Activated CD4-positive, alpha-beta memory T cell treated with anti-CD3 and anti-CD28 coated beads, Interleukin-2, amount 10 ng/mL, durations not matched to agents 7 days and 5 days (primary cell): ENCODE results near the gene PHF3. TPM values are rescaled to one million over a fixed set of nuclear protein-coding genes. Genes with fewer than 3 reads are reported as not detected.

Source experiments
- CTCF ChIA-PET: fragments of 350-600 bp; sonication (Branson Sonifier 250); formaldehyde crosslinking; loops from one replicate; lab custom pipeline; 2021; ENCODE audit warnings: antibody characterized with exemption, inconsistent platforms; lab: Charles Lee
- POLR2A ChIA-PET: fragments of 350-600 bp; sonication (Branson Sonifier 250); formaldehyde crosslinking; loops from one replicate; lab custom pipeline; 2021; ENCODE audit warnings: antibody characterized with exemption; lab: Charles Lee
- DNase-seq: peaks from one replicate; pipeline ENCODE4 v3.0.0-alpha.2; 2020
- H3K27ac Mint-ChIP-seq: one replicate; pipeline ENCODE4 v1.8.0; 2021; ENCODE audit warnings: mild to moderate bottlenecking, mixed read lengths
- H3K27me3 Mint-ChIP-seq: one replicate; pipeline ENCODE4 v1.8.0; 2021; ENCODE audit warnings: mixed read lengths
- H3K36me3 Mint-ChIP-seq: one replicate; pipeline ENCODE4 v1.8.0; 2021; ENCODE audit warnings: low read depth, mixed read lengths
- H3K4me1 Mint-ChIP-seq: one replicate; pipeline ENCODE4 v1.8.0; 2021; ENCODE audit warnings: mixed read lengths
- H3K4me3 Mint-ChIP-seq: one replicate; pipeline ENCODE4 v1.8.0; 2021; ENCODE audit warnings: mild to moderate bottlenecking, mixed read lengths
- H3K9me3 Mint-ChIP-seq: one replicate; pipeline ENCODE4 v1.8.0; 2021; ENCODE audit warnings: mixed read lengths
- total RNA-seq, 2 experiments: library from RNA; stranded (reverse); gene quantifications; one replicate each; pipeline ENCODE4 v1.2.3, GENCODE V29; 2021

Gene PHF3
- total RNA-seq, 2 experiments from 2014 or later, result 53.9 to 57.8 TPM

- no peak for DNase-seq
- Mint-ChIP-seq H3K4me1 (peaks cover 5% of the 10 kb centered on the region), H3K4me3 (no peak overlapping the region), H3K27ac (no peak overlapping the region), H3K36me3 (peaks cover 9% of the 10 kb centered on the region), H3K9me3 (no peaks in the 10 kb centered on the region), H3K27me3 (no peaks in the 10 kb centered on the region)
- POLR2A ChIA-PET, result no interaction called here
- CTCF ChIA-PET, result no interaction called here
These were observed 25.2 kb downstream of the PHF3 start for GRCh38 chr6:63660757-63661156.

- peaks cover 5% of the 10 kb centered on the region for H3K4me1 Mint-ChIP-seq
- CTCF ChIA-PET, result no interaction called here
- DNase-seq, result no peak
- H3K9me3 Mint-ChIP-seq, result no peaks in the 10 kb centered on the region
- no peaks in the 10 kb centered on the region for H3K27me3 Mint-ChIP-seq
- no peak overlapping the region for H3K27ac Mint-ChIP-seq
- H3K36me3 Mint-ChIP-seq, result peaks cover 4% of the 10 kb centered on the region
- no peak overlapping the region for H3K4me3 Mint-ChIP-seq
- POLR2A ChIA-PET, result no interaction called here
These were observed 26.2 kb downstream of the PHF3 start for GRCh38 chr6:63661769-63662168.

GRCh38 chr6:63663147-63663955 is 27.7 kb downstream of the PHF3 start:
- CTCF ChIA-PET, result interaction anchor here (1.4 kb wide), 1 partner anchor 29 kb away, joined by 3 read pairs; no protein-coding TSS in a partner anchor
- POLR2A ChIA-PET, result interaction anchor here (0.9 to 1.5 kb wide), 3 partner anchors 9 to 14 kb away, joined by 3 to 4 read pairs (median 3); no protein-coding TSS in a partner anchor

GRCh38 chr6:63663956-63664281 is 28.3 kb downstream of the PHF3 start:
- no peaks in the 10 kb centered on the region for H3K9me3 Mint-ChIP-seq
- H3K4me1 Mint-ChIP-seq, result peaks cover 5% of the 10 kb centered on the region
- POLR2A ChIA-PET, result interaction anchor here (0.9 to 1.5 kb wide), 3 partner anchors 9 to 15 kb away, joined by 3 to 4 read pairs (median 3); no protein-coding TSS in a partner anchor
- H3K4me3 Mint-ChIP-seq, result no peak overlapping the region
- H3K27ac Mint-ChIP-seq, result no peak overlapping the region
- CTCF ChIA-PET, result no interaction called here
- H3K36me3 Mint-ChIP-seq, result peaks cover 11% of the 10 kb centered on the region
- DNase-seq, result no peak
- H3K27me3 Mint-ChIP-seq, result no peaks in the 10 kb centered on the region

More at GRCh38 chr6:63663147-63663955, 27.7 kb downstream of the PHF3 start:
- Mint-ChIP-seq H3K4me1 (peaks cover 5% of the 10 kb centered on the region), H3K9me3 (no peaks in the 10 kb centered on the region), H3K36me3 (peaks cover 11% of the 10 kb centered on the region), H3K4me3 (no peak overlapping the region), H3K27me3 (no peaks in the 10 kb centered on the region), H3K27ac (no peak overlapping the region)
- no peak for DNase-seq

GRCh38 chr6:63671098-63671754 is 35.6 kb downstream of the PHF3 start:
- Mint-ChIP-seq H3K4me3 (no peak overlapping the region), H3K36me3 (peaks cover 22% of the 10 kb centered on the region), H3K27ac (no peak overlapping the region), H3K4me1 (no peaks in the 10 kb centered on the region), H3K27me3 (no peaks in the 10 kb centered on the region), H3K9me3 (no peaks in the 10 kb centered on the region)
- no peak for DNase-seq
- CTCF ChIA-PET, result no interaction called here
- POLR2A ChIA-PET, result no interaction called here

- H3K9me3 Mint-ChIP-seq, result no peaks in the 10 kb centered on the region
- no peak overlapping the region for H3K4me3 Mint-ChIP-seq
- no peak overlapping the region for H3K27ac Mint-ChIP-seq
- POLR2A ChIA-PET, result interaction anchor here (0.9 to 1.2 kb wide), 2 partner anchors 9 to 37 kb away, joined by 3 to 5 read pairs; partner anchors contain the start of gene PHF3
- no peaks in the 10 kb centered on the region for H3K4me1 Mint-ChIP-seq
- CTCF ChIA-PET, result interaction anchor here (1.4 kb wide), 1 partner anchor 9 kb away, joined by 3 read pairs; no protein-coding TSS in a partner anchor
- peaks cover 20% of the 10 kb centered on the region for H3K36me3 Mint-ChIP-seq
- H3K27me3 Mint-ChIP-seq, result no peaks in the 10 kb centered on the region
- DNase-seq, result no peak
These were observed 37.1 kb downstream of the PHF3 start for GRCh38 chr6:63672582-63673129.

- CTCF ChIA-PET, result interaction anchor here (1.4 kb wide), 1 partner anchor 8 kb away, joined by 3 read pairs; no protein-coding TSS in a partner anchor
- H3K4me3 Mint-ChIP-seq, result no peak overlapping the region
- no peaks in the 10 kb centered on the region for H3K27me3 Mint-ChIP-seq
- no peak overlapping the region for H3K27ac Mint-ChIP-seq
- H3K4me1 Mint-ChIP-seq, result no peaks in the 10 kb centered on the region
- DNase-seq, result no peak
- no peaks in the 10 kb centered on the region for H3K9me3 Mint-ChIP-seq
- POLR2A ChIA-PET, result no interaction called here
- peaks cover 15% of the 10 kb centered on the region for H3K36me3 Mint-ChIP-seq
These were observed 38.1 kb downstream of the PHF3 start for GRCh38 chr6:63673692-63674091.

GRCh38 chr6:63674635-63675034 is 39.0 kb downstream of the PHF3 start:
- Mint-ChIP-seq H3K27ac (no peak overlapping the region), H3K9me3 (no peaks in the 10 kb centered on the region), H3K36me3 (peaks cover 18% of the 10 kb centered on the region), H3K4me3 (no peak overlapping the region), H3K27me3 (no peaks in the 10 kb centered on the region), H3K4me1 (no peaks in the 10 kb centered on the region)
- ChIA-PET CTCF (no interaction called here), POLR2A (no interaction called here)
- DNase-seq, result no peak

GRCh38 chr6:63675138-63675537 is 39.5 kb downstream of the PHF3 start:
- DNase-seq, result no peak
- Mint-ChIP-seq H3K27me3 (no peaks in the 10 kb centered on the region), H3K36me3 (peaks cover 22% of the 10 kb centered on the region), H3K27ac (no peak overlapping the region), H3K4me1 (no peaks in the 10 kb centered on the region), H3K4me3 (no peak overlapping the region), H3K9me3 (no peaks in the 10 kb centered on the region)
- CTCF ChIA-PET, result no interaction called here
- POLR2A ChIA-PET, result no interaction called here

GRCh38 chr6:63676412-63677114 is 41.0 kb downstream of the PHF3 start:
- CTCF ChIA-PET, result no interaction called here
- H3K27me3 Mint-ChIP-seq, result no peaks in the 10 kb centered on the region
- DNase-seq, result no peak
- no peak overlapping the region for H3K4me3 Mint-ChIP-seq
- H3K36me3 Mint-ChIP-seq, result peaks cover 28% of the 10 kb centered on the region
- POLR2A ChIA-PET, result no interaction called here
- no peaks in the 10 kb centered on the region for H3K9me3 Mint-ChIP-seq
- H3K4me1 Mint-ChIP-seq, result no peaks in the 10 kb centered on the region
- H3K27ac Mint-ChIP-seq, result no peak overlapping the region

GRCh38 chr6:63677282-63677681 is 41.7 kb downstream of the PHF3 start:
- Mint-ChIP-seq H3K36me3 (peaks cover 32% of the 10 kb centered on the region), H3K9me3 (no peaks in the 10 kb centered on the region), H3K27ac (no peak overlapping the region), H3K27me3 (no peaks in the 10 kb centered on the region), H3K4me3 (no peak overlapping the region), H3K4me1 (no peaks in the 10 kb centered on the region)
- CTCF ChIA-PET, result no interaction called here
- POLR2A ChIA-PET, result no interaction called here
- DNase-seq, result no peak

GRCh38 chr6:63683071-63683603 is 47.5 kb downstream of the PHF3 start:
- no peak overlapping the region for H3K4me3 Mint-ChIP-seq
- ChIA-PET POLR2A (no interaction called here), CTCF (no interaction called here)
- no peaks in the 10 kb centered on the region for H3K9me3 Mint-ChIP-seq
- no peak overlapping the region for H3K27ac Mint-ChIP-seq
- H3K36me3 Mint-ChIP-seq, result peaks cover 52% of the 10 kb centered on the region
- DNase-seq, result no peak
- H3K27me3 Mint-ChIP-seq, result no peaks in the 10 kb centered on the region
- H3K4me1 Mint-ChIP-seq, result peaks cover 7% of the 10 kb centered on the region
